PFSK-1 (cell line): ENCODE results near the gene NXPH4.

Source experiments
- FOXP2 ChIP-seq: optimal IDR thresholded peaks from 2 replicates; pipeline ENCODE3; 2011; ENCODE audit warnings: borderline replicate concordance, control low read depth, inconsistent platforms; ENCODE audit not compliant: insufficient read depth; ENCODE audit errors: extremely low read length, extremely low read depth
- POLR2AphosphoS5 ChIP-seq: IDR thresholded peaks from 2 replicates; pipeline ENCODE4 v1.6.1; 2012; ENCODE audit warnings: low read depth, mild to moderate bottlenecking, control low read depth, low read length, moderate library complexity
- SIN3A ChIP-seq: IDR thresholded peaks from 2 replicates; pipeline ENCODE4 v1.6.1; 2012; ENCODE audit warnings: mild to moderate bottlenecking, low read length, moderate library complexity, borderline replicate concordance; ENCODE audit not compliant: insufficient read depth
- TAF1 ChIP-seq: IDR thresholded peaks from 2 replicates; pipeline ENCODE4 v1.6.1; 2012; ENCODE audit warnings: low read length, control low read depth, borderline replicate concordance; ENCODE audit not compliant: insufficient read depth
- TF ChIP-seq, protein P1 (sequence below), 2 experiments: IDR thresholded peaks; 2 replicates each; pipeline versions ENCODE4 v1.6.1 to v1.8.0; 2011 to 2012; ENCODE audit warnings: low read depth in 2 of 2, low read length in 2 of 2, control low read depth in 1 of 2, inconsistent platforms in 1 of 2, mild to moderate bottlenecking in 1 of 2, moderate library complexity in 1 of 2; ENCODE audit not compliant: insufficient read depth in 1 of 2

DNA sequence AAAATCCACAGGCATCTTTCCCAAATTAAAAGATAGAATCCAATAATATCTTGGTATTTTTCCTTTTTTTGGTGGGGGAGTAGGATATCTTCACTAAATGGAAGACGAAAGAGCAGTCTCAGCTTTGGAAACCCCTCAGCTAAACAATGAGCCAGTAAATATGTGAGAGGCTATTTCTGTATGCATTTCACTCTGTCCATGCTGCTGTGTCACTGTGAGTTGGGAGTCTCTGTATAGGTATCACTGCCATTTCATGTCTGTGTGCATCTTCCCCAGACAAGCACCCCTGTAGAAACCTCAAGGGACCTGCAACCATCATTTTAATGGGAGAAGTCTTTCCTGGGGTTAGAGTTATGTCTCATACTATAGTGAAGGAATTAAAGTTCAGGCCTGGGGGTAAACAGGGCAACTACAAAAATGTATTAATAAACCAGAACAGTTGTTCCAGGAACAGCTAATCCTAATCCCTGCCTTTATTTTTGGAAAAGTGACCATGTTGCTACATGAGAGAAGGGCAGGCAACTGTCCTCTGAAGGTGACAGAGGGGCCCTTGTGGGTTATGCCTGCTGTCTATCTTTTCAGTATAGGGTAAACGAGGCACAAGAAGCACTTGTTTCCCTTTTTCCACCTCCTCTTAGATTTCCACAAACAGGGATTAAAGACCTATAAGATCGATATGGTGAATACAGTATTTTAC is 45.7 kb downstream of the NXPH4 start:
- TF ChIP-seq TAF1 (no peak), POLR2AphosphoS5 (no peak), SIN3A (no peak), FOXP2 (no peak)
- TF ChIP-seq, protein P1, sequence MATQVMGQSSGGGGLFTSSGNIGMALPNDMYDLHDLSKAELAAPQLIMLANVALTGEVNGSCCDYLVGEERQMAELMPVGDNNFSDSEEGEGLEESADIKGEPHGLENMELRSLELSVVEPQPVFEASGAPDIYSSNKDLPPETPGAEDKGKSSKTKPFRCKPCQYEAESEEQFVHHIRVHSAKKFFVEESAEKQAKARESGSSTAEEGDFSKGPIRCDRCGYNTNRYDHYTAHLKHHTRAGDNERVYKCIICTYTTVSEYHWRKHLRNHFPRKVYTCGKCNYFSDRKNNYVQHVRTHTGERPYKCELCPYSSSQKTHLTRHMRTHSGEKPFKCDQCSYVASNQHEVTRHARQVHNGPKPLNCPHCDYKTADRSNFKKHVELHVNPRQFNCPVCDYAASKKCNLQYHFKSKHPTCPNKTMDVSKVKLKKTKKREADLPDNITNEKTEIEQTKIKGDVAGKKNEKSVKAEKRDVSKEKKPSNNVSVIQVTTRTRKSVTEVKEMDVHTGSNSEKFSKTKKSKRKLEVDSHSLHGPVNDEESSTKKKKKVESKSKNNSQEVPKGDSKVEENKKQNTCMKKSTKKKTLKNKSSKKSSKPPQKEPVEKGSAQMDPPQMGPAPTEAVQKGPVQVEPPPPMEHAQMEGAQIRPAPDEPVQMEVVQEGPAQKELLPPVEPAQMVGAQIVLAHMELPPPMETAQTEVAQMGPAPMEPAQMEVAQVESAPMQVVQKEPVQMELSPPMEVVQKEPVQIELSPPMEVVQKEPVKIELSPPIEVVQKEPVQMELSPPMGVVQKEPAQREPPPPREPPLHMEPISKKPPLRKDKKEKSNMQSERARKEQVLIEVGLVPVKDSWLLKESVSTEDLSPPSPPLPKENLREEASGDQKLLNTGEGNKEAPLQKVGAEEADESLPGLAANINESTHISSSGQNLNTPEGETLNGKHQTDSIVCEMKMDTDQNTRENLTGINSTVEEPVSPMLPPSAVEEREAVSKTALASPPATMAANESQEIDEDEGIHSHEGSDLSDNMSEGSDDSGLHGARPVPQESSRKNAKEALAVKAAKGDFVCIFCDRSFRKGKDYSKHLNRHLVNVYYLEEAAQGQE (IDR thresholded peaks at IDR 0.05; ENCODE audit: insufficient read depth in 1 of 2, low read depth in 2 of 2, low read length in 2 of 2), result no peak
